ENCODE data around the gene CILP2. TPM values are rescaled to one million over a fixed set of nuclear protein-coding genes. Genes with fewer than 3 reads are reported as not detected.
A peak's percentile ranks its signal among the peaks of the same experiment; 100 is the strongest.

The CILP2 gene
- total and polyA plus RNA-seq, 2 experiments from 2014 or later, result 2.2 to 8.4 TPM

DNA sequence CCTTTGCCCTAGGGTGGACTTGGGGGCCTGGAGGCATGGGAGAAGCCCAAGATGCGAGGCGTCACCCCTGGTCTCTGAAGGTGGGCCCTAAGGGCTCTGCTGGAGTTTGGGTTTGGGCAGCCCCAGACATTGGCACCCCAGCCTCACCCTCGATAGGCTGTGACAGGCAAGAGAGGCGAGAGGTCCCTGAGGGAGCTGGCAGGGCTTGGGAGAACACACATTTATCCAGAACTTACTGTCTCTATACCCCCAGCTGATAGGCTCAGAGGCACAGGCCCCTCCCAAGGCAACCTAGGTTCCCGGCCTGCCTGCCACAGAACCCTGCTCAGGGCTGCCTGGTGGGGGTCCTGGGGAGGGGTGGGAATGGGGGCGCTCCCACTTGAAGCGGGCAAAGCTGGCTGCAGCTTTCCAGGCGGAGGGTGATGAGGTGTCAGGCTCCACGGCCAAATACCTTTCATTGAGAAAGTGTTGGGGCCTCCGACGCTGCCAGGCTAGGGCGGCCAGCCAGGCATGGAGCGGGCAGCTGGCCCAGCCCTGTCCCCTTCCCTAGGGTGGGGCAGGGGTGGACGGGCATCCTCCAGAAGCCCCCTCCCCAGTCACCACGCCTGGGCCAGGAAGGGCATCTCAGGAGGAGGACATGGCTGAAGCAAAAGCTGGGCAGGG, 9.7 kb downstream of the CILP2 start:
- no peaks in the 10 kb centered on the region for H3K4me1 ChIP-seq (ENCODE audit: low read depth)

DNA sequence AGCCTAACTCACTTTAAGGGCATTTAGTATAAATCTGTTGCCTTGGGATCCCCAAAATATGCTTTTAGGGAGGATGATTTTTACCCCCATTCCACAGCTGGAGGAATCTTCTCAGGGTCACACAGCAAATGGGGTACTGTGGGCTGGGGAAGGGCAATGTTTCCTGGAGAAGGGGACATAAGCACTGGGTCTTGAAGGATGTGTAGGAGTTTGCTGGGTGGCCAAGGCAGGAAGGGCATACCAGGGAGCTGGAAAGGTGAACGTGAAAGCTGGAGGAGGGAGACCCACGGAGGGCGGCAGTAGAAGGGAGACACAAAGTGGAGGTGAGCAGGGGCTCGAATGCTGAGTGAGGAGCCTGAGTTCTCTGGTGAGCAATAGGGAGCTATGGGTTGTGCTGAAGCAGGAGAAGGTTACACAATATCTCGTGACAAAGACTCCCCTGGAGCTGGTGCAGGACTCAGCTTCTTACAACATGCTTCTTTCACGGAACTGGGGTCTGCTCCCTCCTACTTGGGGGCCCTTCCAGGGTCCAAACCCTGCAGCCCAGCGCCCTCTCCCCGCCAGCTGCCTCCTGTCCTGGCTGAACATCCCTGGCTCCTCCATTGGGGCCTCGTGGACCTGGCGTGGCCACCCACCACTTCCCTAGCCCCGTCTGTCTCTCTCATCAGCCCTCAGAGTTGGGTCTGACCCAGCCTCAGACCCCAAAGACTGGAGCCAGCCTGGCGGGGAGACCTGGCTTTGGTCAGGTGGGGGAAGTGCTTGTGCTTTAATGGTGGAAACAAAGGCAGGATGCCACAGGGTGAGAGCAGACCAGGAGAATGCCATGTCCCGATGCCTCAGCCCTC, 11.1 kb downstream of the CILP2 start:
- Histone ChIP-seq H3K27me3 (no peaks in the 10 kb centered on the region), H3K4me3 (no peak overlapping the region), H3K27ac (no peak overlapping the region), H3K36me3 (no peaks in the 10 kb centered on the region), H3K9me3 (ENCODE audit: low read depth) (no peaks in the 10 kb centered on the region), H3K4me1 (ENCODE audit: low read depth) (no peaks in the 10 kb centered on the region)
- peak in 1 of 2 donors; percentile 41 for DNase-seq (ENCODE audit: low read depth in 1 of 2, low spot score in 1 of 2)
- TF ChIP-seq, protein P1, sequence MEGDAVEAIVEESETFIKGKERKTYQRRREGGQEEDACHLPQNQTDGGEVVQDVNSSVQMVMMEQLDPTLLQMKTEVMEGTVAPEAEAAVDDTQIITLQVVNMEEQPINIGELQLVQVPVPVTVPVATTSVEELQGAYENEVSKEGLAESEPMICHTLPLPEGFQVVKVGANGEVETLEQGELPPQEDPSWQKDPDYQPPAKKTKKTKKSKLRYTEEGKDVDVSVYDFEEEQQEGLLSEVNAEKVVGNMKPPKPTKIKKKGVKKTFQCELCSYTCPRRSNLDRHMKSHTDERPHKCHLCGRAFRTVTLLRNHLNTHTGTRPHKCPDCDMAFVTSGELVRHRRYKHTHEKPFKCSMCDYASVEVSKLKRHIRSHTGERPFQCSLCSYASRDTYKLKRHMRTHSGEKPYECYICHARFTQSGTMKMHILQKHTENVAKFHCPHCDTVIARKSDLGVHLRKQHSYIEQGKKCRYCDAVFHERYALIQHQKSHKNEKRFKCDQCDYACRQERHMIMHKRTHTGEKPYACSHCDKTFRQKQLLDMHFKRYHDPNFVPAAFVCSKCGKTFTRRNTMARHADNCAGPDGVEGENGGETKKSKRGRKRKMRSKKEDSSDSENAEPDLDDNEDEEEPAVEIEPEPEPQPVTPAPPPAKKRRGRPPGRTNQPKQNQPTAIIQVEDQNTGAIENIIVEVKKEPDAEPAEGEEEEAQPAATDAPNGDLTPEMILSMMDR (IDR thresholded peaks at IDR 0.05; ENCODE audit: low read depth, low read length), result no peak

More for the DNA sequence above, 9.7 kb downstream of the CILP2 start:
- Histone ChIP-seq H3K27ac (no peak overlapping the region), H3K27me3 (no peaks in the 10 kb centered on the region), H3K9me3 (ENCODE audit: low read depth) (no peaks in the 10 kb centered on the region), H3K4me3 (no peak overlapping the region), H3K36me3 (no peaks in the 10 kb centered on the region)
- TF ChIP-seq, protein P1 (IDR thresholded peaks at IDR 0.05; ENCODE audit: low read depth, low read length), result no peak
- DNase-seq (ENCODE audit: low read depth in 1 of 2, low spot score in 1 of 2), result no peak

DNA sequence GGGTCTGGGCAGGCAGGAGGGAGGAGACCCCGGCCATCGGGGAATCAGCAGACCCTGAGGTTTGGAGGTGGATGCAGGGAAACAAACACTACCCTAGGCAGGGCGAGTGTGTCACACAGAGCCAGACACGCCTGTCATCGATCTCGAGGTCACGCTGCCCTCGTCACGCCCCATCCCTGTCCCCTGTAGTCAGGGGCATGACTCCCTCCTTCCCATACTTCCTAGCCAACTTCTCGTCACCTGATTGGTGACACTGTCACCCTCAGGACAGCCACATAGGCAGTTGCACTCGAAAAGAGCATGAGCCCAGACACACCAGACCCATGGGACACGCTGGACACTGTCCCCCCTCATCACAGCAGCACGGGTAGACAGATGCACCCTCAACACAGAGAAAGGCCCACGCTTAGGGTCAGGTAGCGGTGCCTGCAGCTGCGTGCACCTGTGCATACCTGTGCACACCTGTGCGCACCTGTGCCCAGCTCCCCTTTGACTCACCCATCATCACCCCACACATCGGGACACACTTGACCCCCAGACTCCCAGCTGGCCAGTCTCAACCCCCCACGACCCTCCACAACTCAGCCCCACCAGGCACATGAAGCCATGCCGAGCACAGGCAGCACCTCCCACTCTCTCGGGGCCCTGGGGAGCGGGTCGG, 11.9 kb downstream of the CILP2 start:
- H3K27me3 ChIP-seq, result no peaks in the 10 kb centered on the region
- no peaks in the 10 kb centered on the region for H3K4me1 ChIP-seq (ENCODE audit: low read depth)
- no peak overlapping the region for H3K27ac ChIP-seq
- no peaks in the 10 kb centered on the region for H3K36me3 ChIP-seq
- TF ChIP-seq, protein P1 (IDR thresholded peaks at IDR 0.05; ENCODE audit: low read depth, low read length), result no peak
- no peak for DNase-seq (ENCODE audit: low read depth in 1 of 2, low spot score in 1 of 2)
- no peaks in the 10 kb centered on the region for H3K9me3 ChIP-seq (ENCODE audit: low read depth)
- no peak overlapping the region for H3K4me3 ChIP-seq

DNA sequence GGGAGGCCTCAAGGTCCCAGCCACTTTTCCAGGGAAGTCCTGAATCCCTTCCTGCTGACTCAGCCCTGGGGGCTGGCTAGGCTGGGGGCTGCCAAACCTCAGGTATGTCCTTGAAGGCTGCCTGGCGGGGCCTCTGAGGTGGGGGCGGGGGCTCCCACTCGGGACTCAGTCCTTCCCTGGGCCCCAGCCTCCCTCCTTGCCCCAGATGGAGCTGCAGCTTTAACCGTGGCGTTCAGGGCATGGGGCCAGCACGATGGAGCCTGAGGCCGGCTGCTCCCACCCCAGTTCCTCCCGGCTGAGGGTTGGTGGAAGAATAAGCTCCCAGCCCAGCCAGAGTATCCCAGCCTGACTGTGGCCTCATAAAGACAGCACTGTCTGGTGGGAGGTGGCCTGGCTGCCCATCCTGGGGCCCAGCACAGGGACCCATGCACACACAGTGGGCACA, 12.4 kb downstream of the CILP2 start:
- Histone ChIP-seq H3K4me3 (no peak overlapping the region), H3K36me3 (no peaks in the 10 kb centered on the region), H3K27me3 (no peaks in the 10 kb centered on the region), H3K4me1 (ENCODE audit: low read depth) (no peaks in the 10 kb centered on the region), H3K27ac (no peak overlapping the region), H3K9me3 (ENCODE audit: low read depth) (no peaks in the 10 kb centered on the region)
- TF ChIP-seq, protein P1 (IDR thresholded peaks at IDR 0.05; ENCODE audit: low read depth, low read length), result no peak
- peak in 1 of 2 donors; percentile 78 for DNase-seq (ENCODE audit: low read depth in 1 of 2, low spot score in 1 of 2)

DNA sequence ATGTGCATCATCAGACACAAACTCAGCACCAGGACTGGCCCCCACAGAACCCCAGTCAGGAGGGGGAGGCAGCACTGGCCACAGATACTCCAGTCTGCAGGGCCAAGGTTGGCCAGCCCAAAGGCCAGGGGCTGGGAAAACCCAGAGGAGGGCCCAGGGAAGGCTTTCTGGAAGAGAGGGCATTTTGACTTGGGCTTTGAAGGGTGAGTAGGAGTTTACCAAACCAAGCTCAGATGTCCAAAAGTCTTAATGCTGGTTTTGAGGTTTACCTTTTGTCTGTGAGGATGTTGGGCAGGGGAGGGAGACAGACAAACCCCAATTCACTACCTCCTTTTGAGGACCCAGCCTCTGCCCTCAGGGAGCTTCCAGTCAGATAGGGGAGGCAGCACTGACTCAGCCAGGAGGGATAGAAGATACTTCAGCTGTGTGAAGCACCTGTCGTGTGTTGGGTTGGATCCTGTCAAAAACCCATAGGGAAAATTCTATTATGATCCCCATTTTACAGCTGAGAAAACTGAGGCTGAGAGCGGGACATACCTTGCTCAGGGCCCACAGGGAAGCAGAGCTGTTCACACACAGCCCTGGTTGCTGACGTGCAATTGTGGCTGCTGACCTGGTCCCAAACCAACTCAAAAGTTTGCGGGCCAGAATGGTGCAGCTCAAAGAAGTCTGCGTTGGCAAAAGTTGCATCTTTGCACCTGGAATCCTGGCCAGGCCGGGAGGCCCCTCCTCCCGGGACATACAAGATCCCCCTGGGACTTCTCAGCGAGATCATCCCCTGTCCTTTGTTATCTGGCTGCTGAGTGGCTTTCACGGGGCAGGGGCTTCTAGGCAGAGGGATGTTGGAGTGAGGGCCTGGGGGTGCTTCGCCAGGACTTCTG, 13.1 kb downstream of the CILP2 start:
- no peak for DNase-seq (ENCODE audit: low read depth in 1 of 2, low spot score in 1 of 2)
- no peak overlapping the region for H3K27ac ChIP-seq
- H3K4me1 ChIP-seq (ENCODE audit: low read depth), result no peaks in the 10 kb centered on the region
- no peak overlapping the region for H3K4me3 ChIP-seq
- no peaks in the 10 kb centered on the region for H3K27me3 ChIP-seq
- TF ChIP-seq, protein P1 (IDR thresholded peaks at IDR 0.05; ENCODE audit: low read depth, low read length), result no peak
- H3K9me3 ChIP-seq (ENCODE audit: low read depth), result no peaks in the 10 kb centered on the region
- no peaks in the 10 kb centered on the region for H3K36me3 ChIP-seq

Data from cardiac muscle cell (in vitro differentiated cells and primary cell).